Panc1 (cell line): Measurements from ENCODE around the gene GARIN6. TPM values are rescaled to one million over a fixed set of nuclear protein-coding genes. Genes with fewer than 3 reads are reported as not detected.

Experiments
- ATAC-seq: fragments of 200-7000 bp; cut with Tn5 transposase; 2 replicates; pipeline ENCODE4 v1.9.1; 2020; ENCODE audit warnings: mild to moderate bottlenecking, moderate library complexity
- BruUV-seq: library from RNA; stranded (reverse); fragments of 400-500 nt; replicated peaks from 2 replicates; lab custom pipeline; 2021; lab: Mats Ljungman, UMichigan
- CTCF ChIA-PET: fragments of 300-600 bp; sonication (Branson Sonifier 250); formaldehyde crosslinking; loops from one replicate; lab custom pipeline; 2022; ENCODE audit warnings: antibody characterized with exemption; lab: Charles Lee
- POLR2A ChIA-PET: fragments of 300-600 bp; sonication (Branson Sonifier 250); formaldehyde crosslinking; loops from one replicate; lab custom pipeline; 2022; ENCODE audit warnings: antibody characterized with exemption; lab: Charles Lee
- DNase-seq: peaks from one replicate; pipeline ENCODE4 v3.0.0-alpha.2; 2010; ENCODE audit warnings: low read depth, low spot score
- H3K27ac ChIP-seq: 2 replicates; pipeline ENCODE4 v1.5.1; 2011; ENCODE audit warnings: mild to moderate bottlenecking, low read length, inconsistent platforms
- H3K27me3 ChIP-seq: fragments of 200-500 bp; sonication (Bioruptor generic); 2 replicates; pipeline ENCODE4 v1.6.0; 2014; ENCODE audit warnings: low read length, inconsistent platforms; ENCODE audit not compliant: control insufficient read depth, insufficient read depth
- H3K36me3 ChIP-seq: fragments of 200-500 bp; sonication (Bioruptor generic); 2 replicates; pipeline ENCODE4 v1.5.1; 2014; ENCODE audit warnings: inconsistent platforms, mild to moderate bottlenecking, low read length, moderate library complexity; ENCODE audit not compliant: control insufficient read depth, insufficient read depth
- H3K4me1 ChIP-seq: 2 replicates; pipeline ENCODE4 v1.5.1; 2011; ENCODE audit warnings: inconsistent platforms, mild to moderate bottlenecking, low read length, moderate library complexity; ENCODE audit not compliant: control insufficient read depth, insufficient read depth
- H3K4me3 ChIP-seq, 2 experiments: 2 replicates each; pipeline ENCODE4 v1.5.1; 2011 to 2012; ENCODE audit warnings: low read depth in 2 of 2, low read length in 2 of 2, mild to moderate bottlenecking in 2 of 2, inconsistent platforms in 1 of 2, moderate library complexity in 1 of 2
- H3K9me3 ChIP-seq: fragments of 200-500 bp; sonication (Bioruptor generic); 2 replicates; pipeline ENCODE4 v1.5.1; 2014; ENCODE audit warnings: low read depth, mild to moderate bottlenecking, inconsistent platforms, low read length, moderate library complexity; ENCODE audit not compliant: control insufficient read depth, insufficient read depth
- POLR2AphosphoS5 ChIP-seq: IDR thresholded peaks from 2 replicates; pipeline ENCODE4 v1.6.1; 2012; ENCODE audit warnings: mild to moderate bottlenecking, low read depth, low read length, moderate library complexity
- SIN3A ChIP-seq: IDR thresholded peaks from 2 replicates; pipeline ENCODE4 v1.6.1; 2012; ENCODE audit warnings: low read depth, mild to moderate bottlenecking, low read length, moderate library complexity, borderline replicate concordance; ENCODE audit not compliant: insufficient read depth
- TCF7L2 ChIP-seq: IDR thresholded peaks from 2 replicates; pipeline ENCODE4 v1.6.1; 2011; ENCODE audit warnings: mild to moderate bottlenecking, low read depth, low read length, inconsistent platforms
- in situ Hi-C: cut with HindIII; loops from 2 replicates; pipeline ENCODE4 v1.10.0; 2016; ENCODE audit warnings: low sequenced_read_pairs, low pct_unique_long_range_greater_than_20kb
- intact Hi-C: fragments of 100-400 bp; cut with micrococcal nuclease; formaldehyde crosslinking; loops from one replicate; pipeline ENCODE4 v1.10.0; 2022; ENCODE audit not compliant: unreplicated experiment
- total RNA-seq: library from RNA; stranded (reverse); gene quantifications from one replicate; pipeline ENCODE4 v1.2.1, GENCODE V29; 2021; ENCODE audit not compliant: unreplicated experiment
- TF ChIP-seq, protein P1 (sequence below): fragments of 450-650 bp; IDR thresholded peaks from 2 replicates; pipeline ENCODE4 v1.5.1; 2017; ENCODE audit warnings: mild to moderate bottlenecking
- TF ChIP-seq, protein P2 (sequence below), 2 experiments: IDR thresholded peaks; 2 replicates each; pipeline ENCODE4 v1.6.1; 2011 to 2012; ENCODE audit warnings: low read depth in 2 of 2, control low read depth in 1 of 2, low read length in 1 of 2, mild to moderate bottlenecking in 1 of 2, moderate library complexity in 1 of 2; ENCODE audit not compliant: insufficient read depth in 1 of 2

The GARIN6 gene
- total RNA-seq, 1 experiment from 2014 or later: not detected

GRCh38 chr12:99618657-99619056 is 28.9 kb upstream of the GARIN6 start:
- CTCF ChIA-PET: no interaction called here
- Histone ChIP-seq H3K27me3 (no peaks in the 10 kb centered on the region), H3K9me3 (peaks cover 5% of the 10 kb centered on the region; the same call in 1 of the 2 replicates), H3K36me3 (no peaks in the 10 kb centered on the region), H3K27ac (no peak overlapping the region), H3K4me1 (no peaks in the 10 kb centered on the region), H3K4me3 (no peak overlapping the region)
- ATAC-seq (no peak), DNase-seq (no peak)
- no TSS peak for BruUV-seq
- no peak for TF ChIP-seq POLR2AphosphoS5
- TF ChIP-seq, protein P1, sequence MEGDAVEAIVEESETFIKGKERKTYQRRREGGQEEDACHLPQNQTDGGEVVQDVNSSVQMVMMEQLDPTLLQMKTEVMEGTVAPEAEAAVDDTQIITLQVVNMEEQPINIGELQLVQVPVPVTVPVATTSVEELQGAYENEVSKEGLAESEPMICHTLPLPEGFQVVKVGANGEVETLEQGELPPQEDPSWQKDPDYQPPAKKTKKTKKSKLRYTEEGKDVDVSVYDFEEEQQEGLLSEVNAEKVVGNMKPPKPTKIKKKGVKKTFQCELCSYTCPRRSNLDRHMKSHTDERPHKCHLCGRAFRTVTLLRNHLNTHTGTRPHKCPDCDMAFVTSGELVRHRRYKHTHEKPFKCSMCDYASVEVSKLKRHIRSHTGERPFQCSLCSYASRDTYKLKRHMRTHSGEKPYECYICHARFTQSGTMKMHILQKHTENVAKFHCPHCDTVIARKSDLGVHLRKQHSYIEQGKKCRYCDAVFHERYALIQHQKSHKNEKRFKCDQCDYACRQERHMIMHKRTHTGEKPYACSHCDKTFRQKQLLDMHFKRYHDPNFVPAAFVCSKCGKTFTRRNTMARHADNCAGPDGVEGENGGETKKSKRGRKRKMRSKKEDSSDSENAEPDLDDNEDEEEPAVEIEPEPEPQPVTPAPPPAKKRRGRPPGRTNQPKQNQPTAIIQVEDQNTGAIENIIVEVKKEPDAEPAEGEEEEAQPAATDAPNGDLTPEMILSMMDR: no peak
- TF ChIP-seq TCF7L2: no peak
- TF ChIP-seq, protein P2, sequence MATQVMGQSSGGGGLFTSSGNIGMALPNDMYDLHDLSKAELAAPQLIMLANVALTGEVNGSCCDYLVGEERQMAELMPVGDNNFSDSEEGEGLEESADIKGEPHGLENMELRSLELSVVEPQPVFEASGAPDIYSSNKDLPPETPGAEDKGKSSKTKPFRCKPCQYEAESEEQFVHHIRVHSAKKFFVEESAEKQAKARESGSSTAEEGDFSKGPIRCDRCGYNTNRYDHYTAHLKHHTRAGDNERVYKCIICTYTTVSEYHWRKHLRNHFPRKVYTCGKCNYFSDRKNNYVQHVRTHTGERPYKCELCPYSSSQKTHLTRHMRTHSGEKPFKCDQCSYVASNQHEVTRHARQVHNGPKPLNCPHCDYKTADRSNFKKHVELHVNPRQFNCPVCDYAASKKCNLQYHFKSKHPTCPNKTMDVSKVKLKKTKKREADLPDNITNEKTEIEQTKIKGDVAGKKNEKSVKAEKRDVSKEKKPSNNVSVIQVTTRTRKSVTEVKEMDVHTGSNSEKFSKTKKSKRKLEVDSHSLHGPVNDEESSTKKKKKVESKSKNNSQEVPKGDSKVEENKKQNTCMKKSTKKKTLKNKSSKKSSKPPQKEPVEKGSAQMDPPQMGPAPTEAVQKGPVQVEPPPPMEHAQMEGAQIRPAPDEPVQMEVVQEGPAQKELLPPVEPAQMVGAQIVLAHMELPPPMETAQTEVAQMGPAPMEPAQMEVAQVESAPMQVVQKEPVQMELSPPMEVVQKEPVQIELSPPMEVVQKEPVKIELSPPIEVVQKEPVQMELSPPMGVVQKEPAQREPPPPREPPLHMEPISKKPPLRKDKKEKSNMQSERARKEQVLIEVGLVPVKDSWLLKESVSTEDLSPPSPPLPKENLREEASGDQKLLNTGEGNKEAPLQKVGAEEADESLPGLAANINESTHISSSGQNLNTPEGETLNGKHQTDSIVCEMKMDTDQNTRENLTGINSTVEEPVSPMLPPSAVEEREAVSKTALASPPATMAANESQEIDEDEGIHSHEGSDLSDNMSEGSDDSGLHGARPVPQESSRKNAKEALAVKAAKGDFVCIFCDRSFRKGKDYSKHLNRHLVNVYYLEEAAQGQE (IDR thresholded peaks at IDR 0.05; ENCODE audit: insufficient read depth in 1 of 2, low read depth in 2 of 2, low read length in 1 of 2): no peak
- no peak for TF ChIP-seq SIN3A
- POLR2A ChIA-PET: no interaction called here
- in situ Hi-C loops: no loop called here
- intact Hi-C loops: no loop called here

- DNase-seq: peak; percentile 10
- H3K27ac ChIP-seq: no peak overlapping the region
- in situ Hi-C loops (no loop called here), intact Hi-C loops (no loop called here)
- no peaks in the 10 kb centered on the region for H3K27me3 ChIP-seq
- CTCF ChIA-PET: interaction anchor here (1.0 kb wide), 1 partner anchor 228 kb away, joined by 7 read pairs; no protein-coding TSS in a partner anchor
- H3K4me1 ChIP-seq: no peaks in the 10 kb centered on the region
- no peaks in the 10 kb centered on the region for H3K36me3 ChIP-seq
- ATAC-seq: no peak
- BruUV-seq: no TSS peak
- POLR2A ChIA-PET: no interaction called here
- no peak overlapping the region for H3K4me3 ChIP-seq
- TF ChIP-seq, protein P1: peak; percentile 67
- TF ChIP-seq, protein P2 (IDR thresholded peaks at IDR 0.05; ENCODE audit: insufficient read depth in 1 of 2, low read depth in 2 of 2, low read length in 1 of 2): no peak
- no peak for TF ChIP-seq TCF7L2
- H3K9me3 ChIP-seq: peaks cover 5% of the 10 kb centered on the region; the same call in 1 of the 2 replicates
Measured at GRCh38 chr12:99619389-99620158, 28.0 kb upstream of the GARIN6 start.
